Measurements from ENCODE around the gene ABCG5. TPM values are rescaled to one million over a fixed set of nuclear protein-coding genes. Genes with fewer than 3 reads are reported as not detected.

ABCG5 gene
- total RNA-seq, 1 donor from 2014 or later, result not detected

DNA sequence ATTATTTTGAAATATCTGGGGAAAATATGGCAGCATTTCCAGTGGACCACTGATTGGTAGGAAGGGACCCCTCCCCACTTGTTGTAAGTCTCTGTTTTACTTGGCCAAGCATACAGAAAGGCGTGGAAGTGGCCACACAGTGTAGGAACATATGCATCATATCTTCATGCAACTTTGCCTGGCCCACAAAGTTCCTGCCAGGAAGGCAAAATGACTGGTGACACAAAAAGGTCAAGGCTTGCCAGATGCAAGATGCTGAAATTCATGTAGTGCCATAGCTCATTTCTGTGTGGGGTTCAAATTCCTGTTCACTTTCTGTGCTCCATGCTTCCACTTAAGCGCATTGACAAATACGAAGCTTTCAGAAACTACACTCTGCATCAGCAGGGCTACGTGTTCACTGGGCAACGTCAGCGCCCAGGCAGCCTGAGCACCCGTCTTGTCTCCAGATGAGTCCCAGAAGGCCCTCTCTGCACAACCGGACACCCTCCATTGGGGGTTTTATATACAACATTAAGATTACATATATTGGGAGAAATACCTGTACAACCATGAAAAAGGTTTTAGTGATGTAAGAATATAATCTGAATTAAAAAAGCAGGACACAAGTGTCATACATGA is 61.2 kb downstream of the ABCG5 start:
- ATAC-seq (ENCODE audit: poor library complexity) (no peak), DNase-seq (no peak)
- intact Hi-C loops (cut with DNase I), result no loop called here

DNA sequence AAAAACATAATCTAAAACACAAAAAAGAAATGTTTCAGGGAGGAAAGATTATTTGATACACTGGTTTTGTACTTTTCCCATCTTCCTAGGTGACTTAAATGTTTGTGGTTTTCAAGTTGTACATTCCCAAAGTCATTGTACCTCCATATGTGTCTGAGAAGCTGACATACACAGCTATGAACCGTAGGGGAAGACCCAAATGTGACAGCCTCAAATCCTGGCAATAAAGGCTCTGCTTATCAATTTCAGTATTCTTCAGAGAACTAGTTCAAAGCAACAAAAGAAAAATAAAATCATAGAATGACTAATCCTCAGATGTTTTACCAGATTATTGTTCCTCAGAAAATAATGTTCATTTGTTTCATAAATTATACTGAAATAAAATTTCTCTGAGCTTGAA is 62.3 kb downstream of the ABCG5 start:
- no peak for ATAC-seq (ENCODE audit: poor library complexity)
- no peak for DNase-seq
- intact Hi-C loops (cut with DNase I), result no loop called here

DNA sequence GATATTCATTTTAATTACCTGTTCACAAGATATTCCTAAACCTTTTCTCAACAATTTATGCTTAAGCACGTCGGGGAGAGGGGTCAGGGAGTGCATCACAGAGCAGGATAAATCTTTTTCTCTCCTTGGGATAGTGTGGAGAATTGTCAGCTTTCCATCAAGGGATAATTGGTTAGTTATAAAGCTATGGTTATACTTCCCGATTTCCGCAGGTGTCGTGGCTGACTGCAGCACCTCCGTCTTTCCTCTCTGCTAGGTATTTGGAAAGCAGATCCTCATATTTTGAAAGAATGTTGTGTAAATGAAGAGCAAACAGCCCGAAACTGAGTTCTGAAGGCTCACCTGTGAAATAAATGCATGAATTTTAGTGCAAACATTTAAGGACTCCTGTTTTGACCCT is 64.0 kb downstream of the ABCG5 start:
- intact Hi-C loops (cut with DNase I), result no loop called here
- DNase-seq (no peak), ATAC-seq (ENCODE audit: poor library complexity) (no peak)

DNA sequence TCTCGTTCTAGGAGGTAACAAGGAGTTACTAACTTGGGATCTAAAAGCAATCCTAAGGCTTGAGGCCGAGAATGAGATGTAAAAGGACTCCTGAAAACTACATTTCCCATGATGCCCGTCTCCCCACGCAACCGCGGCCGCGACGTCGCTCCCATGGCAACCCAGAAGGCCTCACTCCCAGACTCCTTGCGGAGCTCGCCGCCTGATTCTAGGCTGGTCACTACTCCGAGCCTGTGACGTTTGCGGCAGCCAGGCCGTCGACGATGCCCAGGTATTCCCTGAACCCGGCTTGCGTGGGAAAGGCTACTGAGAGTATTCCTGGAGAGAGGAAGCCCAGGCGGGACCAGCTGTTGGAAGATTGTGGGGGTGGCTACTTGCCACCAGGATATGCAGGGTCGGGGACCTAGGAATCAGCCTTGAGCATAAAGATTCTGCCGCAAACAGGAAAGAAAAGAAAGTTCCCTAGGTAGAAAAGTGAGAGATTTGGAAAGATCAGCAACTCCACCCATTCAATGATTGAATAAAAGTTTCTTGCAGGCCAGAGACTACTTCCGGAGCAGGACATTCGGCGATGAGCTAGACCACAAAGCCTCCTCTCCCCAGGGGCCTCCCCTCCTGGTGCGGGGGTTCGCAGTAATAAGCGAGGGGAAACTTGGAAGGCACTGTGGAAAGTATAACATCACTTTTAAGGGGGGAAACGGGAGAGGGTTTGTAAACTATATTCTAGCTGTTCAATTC is 64.6 kb downstream of the ABCG5 start, which contains the start of gene DYNC2LI1:
Gene DYNC2LI1 (plus strand): TSS at position 164 of the 738 bp plus-strand sequence. CDS start 100 bp downstream, at position 264.
- ATAC-seq (ENCODE audit: poor library complexity) (peak; percentile 99), DNase-seq (peak; percentile 94)
- intact Hi-C loops (cut with DNase I), result no loop called here

DNA sequence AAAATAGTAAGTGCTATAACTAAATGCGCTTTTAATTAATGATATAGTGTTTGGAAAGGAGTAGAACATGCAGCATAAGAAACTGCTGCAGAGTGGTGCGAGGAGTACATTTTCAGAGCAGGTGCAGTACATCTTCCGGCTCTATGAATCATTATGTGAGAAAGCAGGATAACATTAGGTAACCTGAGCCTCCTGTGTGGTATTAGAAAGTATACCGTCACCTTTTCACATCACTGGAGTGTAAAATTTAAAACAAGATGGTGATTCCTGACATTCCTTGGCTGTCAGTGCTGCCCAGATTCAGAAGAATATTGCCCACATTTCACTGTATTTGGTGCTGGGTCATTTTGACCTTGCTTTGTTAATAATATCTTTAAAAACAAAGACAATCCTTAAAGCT is 72.6 kb downstream of the ABCG5 start:
- no peak for ATAC-seq (ENCODE audit: poor library complexity)
- DNase-seq, result no peak
- intact Hi-C loops (cut with DNase I), result no loop called here

DNA sequence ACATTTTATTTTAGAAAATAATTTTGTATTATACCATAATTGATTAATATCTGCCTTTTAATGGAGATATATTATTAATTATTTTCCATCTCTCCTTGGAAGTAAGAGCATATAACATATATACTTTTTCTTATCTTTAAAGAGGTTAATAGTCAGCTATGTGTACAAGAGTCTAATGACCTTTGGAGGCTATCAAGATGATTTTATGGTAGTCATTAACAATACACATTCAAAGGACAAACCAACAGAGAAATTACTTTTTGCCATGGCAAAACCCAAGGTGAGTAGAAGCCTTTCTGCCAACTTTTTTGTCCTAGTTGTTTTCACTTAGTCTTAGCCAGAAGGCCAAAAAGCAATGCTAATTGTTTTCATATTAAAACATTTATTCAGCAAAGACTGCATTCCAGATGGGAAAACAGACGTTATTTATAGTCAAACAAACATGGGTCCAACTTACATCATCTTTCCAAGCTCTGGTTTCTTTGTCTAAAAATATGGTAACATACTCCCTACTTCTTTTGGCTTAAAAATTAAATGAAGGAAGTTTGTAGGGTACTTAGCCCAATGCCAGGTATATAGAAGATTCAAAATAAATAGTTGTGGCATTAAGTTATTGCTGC is 74.4 kb downstream of the ABCG5 start:
- ATAC-seq (ENCODE audit: poor library complexity) (no peak), DNase-seq (no peak)
- intact Hi-C loops (cut with DNase I), result no loop called here

DNA sequence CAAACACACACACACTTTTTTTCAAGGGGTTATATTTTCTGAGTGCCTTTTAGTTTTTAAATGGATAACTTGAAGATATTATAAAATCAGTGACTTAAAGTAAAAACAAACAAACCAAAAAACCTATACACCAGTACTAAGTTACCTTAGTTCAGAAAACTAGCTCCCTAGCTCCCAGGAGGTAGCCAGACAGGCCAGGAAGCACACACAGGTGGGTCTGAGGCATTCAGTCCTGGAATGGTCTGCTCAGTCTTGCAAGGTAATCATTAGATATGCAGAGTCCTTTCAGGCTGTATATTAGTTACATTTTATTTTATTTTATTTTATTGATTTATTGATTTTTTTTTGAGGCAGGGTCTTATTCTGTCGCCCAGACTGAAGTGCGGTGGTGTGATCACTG is 75.5 kb downstream of the ABCG5 start:
- ATAC-seq (ENCODE audit: poor library complexity) (no peak), DNase-seq (no peak)
- intact Hi-C loops (cut with DNase I), result no loop called here

Other genes starting within 250 kb of the ABCG5 start
- gene THADA, start 242.8 kb downstream of the ABCG5 start, total RNA-seq, result 14.2 TPM
- 1.2 TPM for gene PLEKHH2, start 201.6 kb downstream of the ABCG5 start, total RNA-seq
- gene C1GALT1C1L, start 162.4 kb downstream of the ABCG5 start, total RNA-seq, result 1.1 TPM
- gene DYNC2LI1, start 64.8 kb downstream of the ABCG5 start, total RNA-seq, result 5.4 TPM
- gene ABCG8, start 132 bp upstream of the ABCG5 start, total RNA-seq, result 0.11 TPM
- gene LRPPRC, start 157.2 kb upstream of the ABCG5 start, total RNA-seq, result 90.3 TPM